ENCODE results near the gene EEF1AKMT1. TPM values are rescaled to one million over a fixed set of nuclear protein-coding genes. Genes with fewer than 3 reads are reported as not detected.
"Not testable (repeated sequence)": the region's sequence is repeated elsewhere in the genome, so short reads cannot be mapped to it uniquely, and the experiment has no call there.

Gene EEF1AKMT1
- total RNA-seq, 1 donor from 2014 or later: 16.0 TPM

DNA sequence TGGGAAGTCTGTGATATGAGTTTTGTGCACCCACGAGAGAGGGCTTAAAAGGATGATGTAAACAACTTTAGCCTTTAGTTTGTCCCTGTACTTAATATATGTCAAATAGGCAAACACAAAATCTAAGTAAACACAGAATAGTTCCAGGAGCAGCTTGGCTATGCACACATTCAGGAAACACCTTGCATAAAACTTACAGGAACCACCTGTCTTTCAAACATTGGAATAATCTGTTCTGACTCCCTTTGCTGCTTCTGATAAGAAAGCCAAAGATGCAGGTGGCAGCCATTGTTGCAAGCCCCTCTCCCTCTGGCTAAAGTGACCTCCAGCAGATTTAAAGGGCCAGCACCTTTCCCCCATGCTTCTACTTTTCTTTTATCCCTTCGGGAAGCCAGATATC is 4.7 kb downstream of the EEF1AKMT1 start:
- DNase-seq (ENCODE audit: low read depth): no peak
- no peak overlapping the region for H3K4me3 ChIP-seq (ENCODE audit: low read depth, low read length)
- TF ChIP-seq, protein P1, sequence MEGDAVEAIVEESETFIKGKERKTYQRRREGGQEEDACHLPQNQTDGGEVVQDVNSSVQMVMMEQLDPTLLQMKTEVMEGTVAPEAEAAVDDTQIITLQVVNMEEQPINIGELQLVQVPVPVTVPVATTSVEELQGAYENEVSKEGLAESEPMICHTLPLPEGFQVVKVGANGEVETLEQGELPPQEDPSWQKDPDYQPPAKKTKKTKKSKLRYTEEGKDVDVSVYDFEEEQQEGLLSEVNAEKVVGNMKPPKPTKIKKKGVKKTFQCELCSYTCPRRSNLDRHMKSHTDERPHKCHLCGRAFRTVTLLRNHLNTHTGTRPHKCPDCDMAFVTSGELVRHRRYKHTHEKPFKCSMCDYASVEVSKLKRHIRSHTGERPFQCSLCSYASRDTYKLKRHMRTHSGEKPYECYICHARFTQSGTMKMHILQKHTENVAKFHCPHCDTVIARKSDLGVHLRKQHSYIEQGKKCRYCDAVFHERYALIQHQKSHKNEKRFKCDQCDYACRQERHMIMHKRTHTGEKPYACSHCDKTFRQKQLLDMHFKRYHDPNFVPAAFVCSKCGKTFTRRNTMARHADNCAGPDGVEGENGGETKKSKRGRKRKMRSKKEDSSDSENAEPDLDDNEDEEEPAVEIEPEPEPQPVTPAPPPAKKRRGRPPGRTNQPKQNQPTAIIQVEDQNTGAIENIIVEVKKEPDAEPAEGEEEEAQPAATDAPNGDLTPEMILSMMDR (conservative IDR thresholded peaks at IDR 0.05; ENCODE audit: low read depth, low read length): no peak

DNA sequence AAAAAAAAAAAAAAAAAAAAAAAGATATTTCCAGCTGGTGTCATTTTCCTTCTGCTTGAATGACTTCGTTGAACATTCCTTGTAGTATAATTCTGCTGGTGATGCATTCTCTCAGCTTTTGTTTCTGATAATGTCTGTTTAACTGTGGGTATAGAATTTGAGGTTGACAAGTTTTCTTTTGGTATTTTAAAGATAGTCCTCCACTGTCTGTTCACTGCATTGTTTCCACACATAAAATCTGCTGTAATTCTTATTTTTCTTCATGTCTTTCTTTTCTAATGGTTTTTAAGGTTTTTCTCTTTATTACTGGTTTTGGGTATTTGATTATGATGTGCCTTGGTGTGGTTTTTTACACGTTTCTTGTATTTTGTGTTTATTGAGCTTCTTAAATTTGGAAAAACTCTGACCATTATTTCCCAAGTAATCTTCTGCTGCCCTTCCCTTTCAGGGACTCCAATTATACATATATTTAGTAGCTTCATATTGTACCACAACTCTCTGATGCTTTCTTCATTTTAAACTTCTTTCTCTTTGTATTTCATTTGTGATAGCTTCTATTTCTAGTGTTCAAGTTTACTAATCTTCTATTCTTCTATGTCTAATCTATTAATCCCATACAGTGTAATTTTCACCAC is 6.3 kb downstream of the EEF1AKMT1 start:
- DNase-seq (ENCODE audit: low read depth): no peak
- no peak overlapping the region for H3K4me3 ChIP-seq (ENCODE audit: low read depth, low read length)
- TF ChIP-seq, protein P1 (conservative IDR thresholded peaks at IDR 0.05; ENCODE audit: low read depth, low read length): no peak

DNA sequence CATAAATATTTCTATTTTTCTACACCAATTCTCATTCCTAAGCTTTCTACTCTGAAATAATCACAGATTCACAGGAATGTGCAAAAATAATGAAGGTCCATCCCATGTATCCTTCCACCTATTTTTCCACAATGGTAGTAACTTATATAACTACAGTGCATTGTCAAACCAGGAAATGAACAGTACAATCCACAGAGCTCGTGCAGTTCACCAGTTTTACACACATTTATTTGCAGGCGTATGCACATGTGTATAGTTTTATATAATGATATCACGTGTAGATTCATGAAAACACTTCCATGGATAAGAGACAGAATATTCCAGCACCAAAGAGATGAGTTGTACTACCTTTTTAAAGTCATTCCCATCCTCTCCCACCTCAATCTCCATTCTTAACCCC is 12.9 kb downstream of the EEF1AKMT1 start:
- no peak for DNase-seq (ENCODE audit: low read depth)
- TF ChIP-seq, protein P1 (conservative IDR thresholded peaks at IDR 0.05; ENCODE audit: low read depth, low read length): no peak
- no peak overlapping the region for H3K4me3 ChIP-seq (ENCODE audit: low read depth, low read length)

DNA sequence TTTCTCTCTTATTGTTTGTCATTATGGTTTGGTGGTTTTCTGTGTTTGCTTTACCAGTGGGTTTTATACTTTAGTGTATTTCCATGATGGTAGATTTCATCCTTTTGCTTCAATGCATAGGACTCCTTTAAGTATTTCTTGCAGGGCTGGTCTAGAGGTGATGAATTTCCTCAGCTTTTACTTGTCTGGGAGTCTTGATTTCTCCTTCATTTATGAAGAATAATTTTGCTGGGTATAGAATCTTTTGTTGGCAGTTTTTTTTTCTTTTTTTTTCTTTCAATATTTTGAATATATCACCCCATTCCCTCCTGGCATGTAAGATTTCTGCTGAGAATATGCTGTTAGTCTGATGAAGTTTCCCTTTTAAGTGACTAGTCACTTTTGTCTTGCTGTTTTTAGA is 19.8 kb downstream of the EEF1AKMT1 start:
- no peak overlapping the region for H3K4me3 ChIP-seq (ENCODE audit: low read depth, low read length)
- TF ChIP-seq, protein P1 (conservative IDR thresholded peaks at IDR 0.05; ENCODE audit: low read depth, low read length): no peak
- no peak for DNase-seq (ENCODE audit: low read depth)

DNA sequence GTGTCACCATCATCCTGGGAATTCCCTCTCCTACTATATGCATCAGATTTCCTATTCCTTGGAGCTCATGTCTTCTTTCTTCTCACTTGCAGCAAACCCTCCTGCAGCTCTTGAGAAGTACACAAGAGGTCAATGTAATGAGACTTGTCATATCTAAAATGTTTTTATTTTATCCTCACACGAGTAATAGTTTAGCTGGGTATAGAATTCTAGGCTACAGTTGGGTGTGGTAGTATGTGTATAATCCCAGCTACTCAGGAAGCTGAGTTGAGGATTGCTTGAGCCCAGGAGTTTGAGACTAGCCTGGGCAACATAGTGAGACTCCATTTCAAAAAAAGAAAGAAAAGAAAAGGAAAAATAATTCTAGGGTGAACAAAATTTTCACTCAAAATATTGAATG is 24.4 kb downstream of the EEF1AKMT1 start:
- TF ChIP-seq, protein P1 (conservative IDR thresholded peaks at IDR 0.05; ENCODE audit: low read depth, low read length): no peak
- no peak overlapping the region for H3K4me3 ChIP-seq (ENCODE audit: low read depth, low read length)
- no peak for DNase-seq (ENCODE audit: low read depth)

DNA sequence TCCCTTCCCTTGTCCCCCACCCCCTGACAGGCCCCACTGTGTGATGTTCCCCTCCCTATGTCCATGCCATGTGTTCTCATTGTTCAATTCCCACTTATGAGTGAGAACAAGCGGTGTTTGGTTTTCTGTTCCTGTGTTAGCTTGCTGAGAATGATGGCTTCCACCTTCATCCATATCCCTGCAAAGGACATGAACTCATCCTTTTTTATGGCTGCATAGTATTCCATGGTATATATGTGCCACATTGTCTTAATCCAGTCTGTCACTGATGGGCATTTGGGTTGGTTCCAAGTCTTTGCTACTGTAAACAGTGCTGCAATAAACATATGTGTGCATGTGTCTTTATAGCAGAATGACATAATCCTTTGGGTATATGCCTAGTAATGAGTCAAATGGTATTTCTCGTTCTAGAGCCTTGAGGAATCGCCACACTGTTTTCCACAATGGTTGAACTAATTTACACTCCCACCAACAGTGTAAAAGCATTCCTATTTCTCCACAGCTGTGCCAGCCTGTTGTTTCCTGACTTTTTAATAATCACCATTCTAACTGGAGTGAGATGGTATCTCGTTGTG is 29.8 kb downstream of the EEF1AKMT1 start:
- not testable (repeated sequence) for DNase-seq (ENCODE audit: low read depth); H3K4me3 ChIP-seq (ENCODE audit: low read depth, low read length)

DNA sequence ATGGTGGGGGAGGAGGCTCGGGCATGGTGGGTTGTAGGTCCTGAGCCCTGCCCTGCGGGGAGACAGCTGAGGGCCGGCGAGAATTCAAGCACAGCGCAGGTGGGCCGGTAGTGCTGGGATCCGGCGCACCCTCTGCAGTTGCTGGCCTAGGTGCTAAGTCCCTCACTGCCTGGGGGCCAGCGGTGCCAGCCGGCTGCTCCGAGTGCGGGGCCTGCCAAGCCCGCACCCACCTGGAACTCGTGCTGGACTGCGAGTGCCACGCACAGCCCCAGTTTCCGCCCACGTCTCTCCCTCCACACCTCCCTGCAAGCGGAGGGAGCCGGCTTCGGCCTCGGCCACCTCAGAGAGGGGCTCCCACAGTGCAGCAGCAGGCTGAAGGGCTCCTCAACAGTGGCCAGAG is 33.7 kb downstream of the EEF1AKMT1 start:
- no peak for DNase-seq (ENCODE audit: low read depth)
- H3K4me3 ChIP-seq (ENCODE audit: low read depth, low read length): no peak overlapping the region
- TF ChIP-seq, protein P1 (conservative IDR thresholded peaks at IDR 0.05; ENCODE audit: low read depth, low read length): no peak

All from epithelial cell of proximal tubule (primary cell).